DOHH2 (cell line): ENCODE measurements around the gene MAX.

Experiments
- H3F3A ChIP-seq: fragments of 200-600 bp; sonication (generic), shearing (Covaris generic); 2 replicates; pipeline ENCODE4 v1.6.0; 2016; ENCODE audit warnings: antibody characterized with exemption, mild to moderate bottlenecking; ENCODE audit not compliant: control insufficient read depth, insufficient read depth
- H3K27ac ChIP-seq: fragments of 200-600 bp; sonication (generic); 2 replicates; pipeline ENCODE4 v1.5.1; 2014; ENCODE audit warnings: low read depth, mild to moderate bottlenecking, low read length, moderate library complexity
- H3K27me3 ChIP-seq: fragments of 200-600 bp; sonication (generic); 2 replicates; pipeline ENCODE4 v1.6.1; 2014; ENCODE audit warnings: mild to moderate bottlenecking, low read length, mixed read lengths; ENCODE audit not compliant: control insufficient read depth
- H3K36me3 ChIP-seq: fragments of 200-600 bp; sonication (generic); 2 replicates; pipeline ENCODE4 v1.6.1; 2014; ENCODE audit warnings: mild to moderate bottlenecking, low read length, moderate library complexity, mixed read lengths; ENCODE audit not compliant: control insufficient read depth
- H3K4me1 ChIP-seq: fragments of 200-600 bp; sonication (generic); 2 replicates; pipeline ENCODE4 v1.6.1; 2014; ENCODE audit warnings: mild to moderate bottlenecking, low read length, mixed read lengths; ENCODE audit not compliant: control insufficient read depth
- H3K4me2 ChIP-seq: fragments of 200-600 bp; sonication (generic); 2 replicates; pipeline ENCODE4 v1.6.0; 2014; ENCODE audit warnings: mild to moderate bottlenecking, low read length, moderate library complexity
- H3K4me3 ChIP-seq: fragments of 200-600 bp; sonication (generic); 2 replicates; pipeline ENCODE4 v1.5.1; 2014; ENCODE audit warnings: mild to moderate bottlenecking, low read length, mixed read lengths
- H3K79me2 ChIP-seq: fragments of 200-600 bp; sonication (generic); 2 replicates; pipeline ENCODE4 v1.6.1; 2014; ENCODE audit warnings: mild to moderate bottlenecking, low read length, mixed read lengths; ENCODE audit not compliant: control insufficient read depth
- H3K9me2 ChIP-seq: fragments of 200-600 bp; sonication (generic); replicated peaks from 2 replicates; pipeline ENCODE4 v1.6.1; 2014; ENCODE audit warnings: mild to moderate bottlenecking, low read length, mixed read lengths; ENCODE audit not compliant: control insufficient read depth
- H3K9me3 ChIP-seq: fragments of 200-600 bp; sonication (generic); 2 replicates; pipeline ENCODE4 v1.6.1; 2014; ENCODE audit warnings: antibody characterized with exemption, low read length, mixed read lengths; ENCODE audit not compliant: control insufficient read depth, insufficient read depth
- H4K20me1 ChIP-seq: fragments of 200-600 bp; sonication (generic); 2 replicates; pipeline ENCODE4 v1.6.0; 2014; ENCODE audit warnings: low read depth, mild to moderate bottlenecking, antibody characterized with exemption, low read length, moderate library complexity; ENCODE audit not compliant: control insufficient read depth, insufficient read depth
- CTCF ChIP-seq: fragments of 200-600 bp; sonication (generic); IDR thresholded peaks from one replicate; pipeline ENCODE4 v1.5.1; 2014; ENCODE audit warnings: antibody characterized with exemption, mild to moderate bottlenecking, low read depth, low read length; ENCODE audit not compliant: poor library complexity, severe bottlenecking
- EZH2phosphoT487 ChIP-seq: fragments of 200-600 bp; sonication (generic); IDR thresholded peaks from 2 replicates; pipeline ENCODE4 v1.6.1; 2017; ENCODE audit warnings: borderline replicate concordance, mild to moderate bottlenecking, antibody characterized with exemption, low read length, moderate library complexity, mixed read lengths

Gene MAX

DNA sequence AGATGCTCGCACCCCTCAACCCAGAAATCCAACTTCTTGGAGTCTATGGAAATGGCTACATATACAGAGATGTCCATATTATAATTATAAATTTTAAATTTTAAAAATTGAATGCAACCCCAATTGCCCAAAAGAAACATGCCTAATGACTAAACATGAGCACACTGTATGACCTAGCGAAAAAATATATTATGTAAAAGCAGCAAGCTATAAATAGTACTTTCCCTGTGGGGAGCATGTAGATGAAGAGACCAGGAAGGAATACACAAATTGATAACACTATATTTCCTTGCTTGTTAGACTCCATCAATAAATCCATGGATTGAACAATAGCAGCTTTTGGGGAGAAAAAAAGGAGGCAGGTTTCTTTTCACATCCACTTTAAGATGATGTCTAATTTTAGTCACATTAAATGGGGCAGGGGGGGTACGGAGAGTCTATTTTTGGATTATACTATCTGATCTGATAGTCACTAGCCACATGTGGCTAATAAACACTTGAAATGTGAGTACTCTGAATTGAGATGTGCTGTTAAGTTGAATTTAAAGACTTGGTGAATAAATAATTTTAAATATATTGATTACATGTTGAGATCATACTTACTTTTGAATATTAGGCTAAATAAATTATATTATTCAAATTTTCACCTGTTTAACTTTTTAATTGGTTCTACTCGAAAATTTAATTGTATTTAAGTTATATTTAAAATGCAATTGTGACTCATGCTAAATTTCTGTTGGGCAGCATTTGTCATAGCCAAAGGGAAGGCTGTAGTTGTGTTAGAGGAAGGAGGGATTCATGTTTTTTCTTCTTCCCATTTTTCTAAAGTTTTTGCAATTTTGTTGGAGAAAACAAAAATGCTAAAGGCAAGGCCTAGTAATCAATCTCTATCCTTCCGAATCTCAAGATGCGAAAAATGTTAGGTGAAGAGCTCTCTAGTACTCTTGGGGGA lies 17.5 kb downstream of the MAX start:
- H3K27me3 ChIP-seq, result no peaks in the 10 kb centered on the region
- H3K4me2 ChIP-seq, result no peak overlapping the region
- no peaks in the 10 kb centered on the region for H3F3A ChIP-seq
- H3K9me2 ChIP-seq, result no peaks in the 10 kb centered on the region
- no peaks in the 10 kb centered on the region; the same call in 1 of the 2 replicates for H3K9me3 ChIP-seq
- peaks cover 15% of the 10 kb centered on the region for H3K4me1 ChIP-seq
- H4K20me1 ChIP-seq, result no peaks in the 10 kb centered on the region
- no peak overlapping the region for H3K27ac ChIP-seq
- TF ChIP-seq CTCF (no peak), EZH2phosphoT487 (no peak)
- no peak overlapping the region for H3K4me3 ChIP-seq
- H3K36me3 ChIP-seq, result peaks cover 91% of the 10 kb centered on the region
- peaks cover 44% of the 10 kb centered on the region for H3K79me2 ChIP-seq

GRCh38 chr14:65082930-65083329 lies 19.4 kb downstream of the MAX start:
- no peak overlapping the region for H3K4me3 ChIP-seq
- peaks cover 42% of the 10 kb centered on the region for H3K79me2 ChIP-seq
- H3K27me3 ChIP-seq, result no peaks in the 10 kb centered on the region
- no peak for TF ChIP-seq EZH2phosphoT487
- no peak for TF ChIP-seq CTCF
- no peaks in the 10 kb centered on the region; the same call in 1 of the 2 replicates for H4K20me1 ChIP-seq
- H3K9me2 ChIP-seq, result no peaks in the 10 kb centered on the region
- H3K4me2 ChIP-seq, result no peak overlapping the region
- no peaks in the 10 kb centered on the region; the same call in 1 of the 2 replicates for H3K9me3 ChIP-seq
- H3K36me3 ChIP-seq, result peaks cover 88% of the 10 kb centered on the region
- H3K27ac ChIP-seq, result no peak overlapping the region
- H3K4me1 ChIP-seq, result peaks cover 15% of the 10 kb centered on the region
- no peaks in the 10 kb centered on the region for H3F3A ChIP-seq

GRCh38 chr14:65080960-65081747 lies 21.2 kb downstream of the MAX start:
- H3K79me2 ChIP-seq, result peaks cover 42% of the 10 kb centered on the region
- TF ChIP-seq EZH2phosphoT487, result no peak
- TF ChIP-seq CTCF, result no peak
- H3K27ac ChIP-seq, result no peak overlapping the region
- H3K9me2 ChIP-seq, result no peaks in the 10 kb centered on the region
- no peaks in the 10 kb centered on the region for H3K9me3 ChIP-seq
- peaks cover 15% of the 10 kb centered on the region for H3K4me1 ChIP-seq
- peaks cover 86% of the 10 kb centered on the region for H3K36me3 ChIP-seq
- no peaks in the 10 kb centered on the region; the same call in 1 of the 2 replicates for H4K20me1 ChIP-seq
- no peak overlapping the region for H3K4me2 ChIP-seq
- H3K27me3 ChIP-seq, result no peaks in the 10 kb centered on the region
- no peak overlapping the region for H3K4me3 ChIP-seq
- H3F3A ChIP-seq, result no peaks in the 10 kb centered on the region
